T-helper 2 cell (primary cell): ENCODE results near the gene MRAP.

Source experiments
- DNase-seq, 5 experiments: peaks; one replicate each; pipeline versions ENCODE4 v3.0.0 to v3.0.0-alpha.2; 2012 to 2022

The MRAP gene

GRCh38 chr21:32325706-32326105 lies 27.1 kb downstream of the MRAP start:
- DNase-seq, result no peak

- DNase-seq, result no peak
Observed at GRCh38 chr21:32328595-32328994, 29.9 kb downstream of the MRAP start.

GRCh38 chr21:32329331-32329730 lies 30.7 kb downstream of the MRAP start:
- no peak for DNase-seq

GRCh38 chr21:32329776-32330175 lies 31.1 kb downstream of the MRAP start:
- DNase-seq, result no peak

GRCh38 chr21:32330784-32331311 lies 32.2 kb downstream of the MRAP start:
- DNase-seq, result no peak

- DNase-seq, result no peak
Observed at GRCh38 chr21:32331444-32332305, 33.0 kb downstream of the MRAP start.

GRCh38 chr21:32332463-32332951 lies 33.9 kb downstream of the MRAP start:
- no peak for DNase-seq

- DNase-seq, result no peak
Observed at GRCh38 chr21:32333953-32334673, 35.5 kb downstream of the MRAP start.

- DNase-seq, result no peak
Observed at GRCh38 chr21:32334980-32335531, 36.4 kb downstream of the MRAP start.

GRCh38 chr21:32335601-32336575 lies 37.2 kb downstream of the MRAP start:
- no peak for DNase-seq

- no peak for DNase-seq
Observed at GRCh38 chr21:32336711-32337110, 38.1 kb downstream of the MRAP start.

- DNase-seq, result no peak
Observed at GRCh38 chr21:32337206-32337605, 38.6 kb downstream of the MRAP start.

GRCh38 chr21:32338209-32338921 lies 39.7 kb downstream of the MRAP start:
- no peak for DNase-seq

GRCh38 chr21:32340863-32341848 lies 42.5 kb downstream of the MRAP start:
- DNase-seq, result no peak

- DNase-seq, result no peak
Observed at GRCh38 chr21:32346951-32347350, 48.3 kb downstream of the MRAP start.

GRCh38 chr21:32347351-32347750 lies 48.7 kb downstream of the MRAP start:
- no peak for DNase-seq

GRCh38 chr21:32347977-32348376 lies 49.3 kb downstream of the MRAP start:
- no peak for DNase-seq

GRCh38 chr21:32348604-32349332 lies 50.1 kb downstream of the MRAP start:
- DNase-seq, result no peak

GRCh38 chr21:32349333-32349944 lies 50.8 kb downstream of the MRAP start:
- no peak for DNase-seq
